Measurements from ENCODE around the gene PGS1.
"Not testable (repeated sequence)": the region's sequence is repeated elsewhere in the genome, so short reads cannot be mapped to it uniquely, and the experiment has no call there.

Gene PGS1

GRCh38 chr17:78450696-78451345 is 72.4 kb downstream of the PGS1 start:
- DNase-seq, result peak in 1 of 2 experiments; percentile 30

GRCh38 chr17:78451753-78452152 is 73.3 kb downstream of the PGS1 start:
- DNase-seq, result no peak

- no peak for DNase-seq
Measured at GRCh38 chr17:78454346-78454745, 75.9 kb downstream of the PGS1 start.

GRCh38 chr17:78458091-78458490 is 79.6 kb downstream of the PGS1 start:
- DNase-seq, result no peak

DNA sequence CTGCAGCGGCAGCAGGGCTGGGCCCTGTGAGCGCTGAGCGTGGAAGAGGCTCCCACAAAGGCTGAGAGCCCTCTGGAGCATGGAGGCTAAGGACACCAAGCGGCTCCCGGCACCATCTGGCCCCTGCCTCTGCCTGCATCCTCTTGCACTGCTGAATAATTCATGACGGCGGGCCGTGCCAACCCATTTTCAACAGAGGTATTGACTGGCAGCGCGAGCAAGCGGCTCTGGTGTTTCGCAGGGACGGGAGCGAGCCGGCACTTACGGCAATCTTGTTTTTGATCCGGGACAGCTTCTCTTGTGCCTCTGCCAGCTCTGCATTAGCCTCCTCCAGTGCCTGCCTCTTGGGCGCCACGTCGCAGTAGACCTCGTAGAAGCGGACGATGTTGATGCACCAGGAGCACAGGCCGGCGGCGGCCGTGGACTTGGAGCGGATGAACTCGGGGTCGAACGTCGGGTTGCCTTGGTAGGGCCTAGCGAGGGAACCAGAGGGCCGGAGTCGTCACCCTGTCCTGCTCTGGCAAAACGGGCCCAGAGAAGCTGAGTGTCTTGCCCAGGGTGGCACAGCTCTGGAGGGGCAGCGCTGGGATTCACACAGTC is 80.4 kb downstream of the PGS1 start:
- peak in 1 of 2 experiments; percentile 13 for DNase-seq

DNA sequence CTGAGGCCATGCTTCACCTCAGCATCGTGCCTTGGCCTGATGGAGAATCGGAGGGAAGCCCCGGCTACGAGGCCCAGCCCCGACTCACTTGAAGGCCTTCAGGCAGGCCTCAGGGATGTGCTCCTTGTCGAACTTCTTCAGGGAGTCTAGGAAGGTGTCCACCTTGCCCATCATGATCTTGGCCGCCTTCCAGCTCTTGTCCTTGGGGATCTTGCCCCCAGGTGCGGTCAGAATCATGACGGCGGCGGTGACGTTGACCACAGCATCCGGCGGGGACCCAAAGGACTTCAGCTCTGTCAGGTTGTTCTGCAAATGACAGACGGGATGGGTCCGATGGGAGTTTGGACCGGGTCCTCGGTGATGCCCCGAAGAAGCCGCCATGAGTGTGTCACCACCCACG is 81.2 kb downstream of the PGS1 start:
- no peak for DNase-seq

DNA sequence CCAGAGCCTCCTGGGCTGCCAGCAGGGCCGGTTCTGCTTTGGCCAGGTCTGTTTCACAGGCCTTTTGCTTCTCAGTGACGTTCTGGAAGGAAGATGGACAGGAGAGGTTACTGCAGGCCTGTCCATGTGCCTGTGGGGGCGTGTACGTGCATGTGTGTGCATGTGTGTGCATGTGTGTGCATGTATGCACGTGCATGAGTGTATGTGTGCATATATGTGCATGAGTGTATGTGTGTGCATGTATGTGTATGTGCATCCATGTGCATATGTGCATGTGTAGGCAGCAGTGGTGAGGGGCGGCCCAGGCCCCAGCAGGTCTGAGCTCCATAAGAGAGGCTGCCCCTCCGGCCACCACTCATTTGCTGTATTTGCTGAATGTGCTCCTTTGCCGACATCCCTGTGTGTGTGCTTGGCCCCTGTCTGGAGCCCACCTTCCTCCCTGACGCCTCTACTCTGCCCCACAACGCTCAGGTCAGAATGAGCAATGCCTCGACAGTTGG is 81.8 kb downstream of the PGS1 start:
- no peak for DNase-seq

DNA sequence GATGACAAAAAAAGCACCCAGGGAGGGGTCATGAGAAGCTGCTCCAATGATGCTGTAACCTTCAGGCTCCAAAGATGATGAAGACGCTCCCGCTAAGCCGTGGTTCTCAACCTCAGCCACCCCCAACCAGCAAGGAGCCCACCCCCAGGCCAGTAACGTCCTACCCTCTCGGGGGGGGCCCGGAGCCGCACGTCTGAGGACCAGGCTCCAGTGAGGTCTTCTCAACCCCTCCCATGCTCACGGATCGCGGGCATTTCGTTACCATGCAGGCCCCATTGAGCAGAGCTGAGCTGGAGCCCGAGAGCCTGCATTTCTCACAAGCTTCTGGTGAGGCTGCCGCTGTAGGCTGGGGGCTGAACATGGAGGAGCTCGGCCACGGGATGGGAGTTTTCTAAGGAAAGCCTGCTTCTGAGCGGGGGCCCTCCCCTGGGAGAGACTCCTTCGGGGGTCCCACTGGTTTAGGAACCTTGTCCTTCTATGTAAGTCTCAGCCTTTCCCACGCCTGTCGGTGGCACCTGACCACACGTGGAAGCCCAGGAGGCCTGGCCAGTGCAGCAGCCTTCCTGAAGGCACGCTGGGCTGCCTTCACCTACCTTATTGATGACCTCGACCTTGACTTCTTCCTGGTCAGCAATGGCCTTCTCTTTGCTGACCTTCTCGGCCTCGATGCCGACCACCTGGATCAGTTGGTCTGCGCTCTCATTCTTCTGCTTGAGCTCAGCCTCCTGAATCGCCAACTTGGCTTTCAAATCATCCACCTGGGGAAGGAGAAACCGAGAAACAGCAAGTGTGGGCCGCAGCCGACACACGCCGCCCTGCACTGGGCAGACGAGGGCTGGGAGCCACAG is 82.7 kb downstream of the PGS1 start:
- DNase-seq, result no peak

DNA sequence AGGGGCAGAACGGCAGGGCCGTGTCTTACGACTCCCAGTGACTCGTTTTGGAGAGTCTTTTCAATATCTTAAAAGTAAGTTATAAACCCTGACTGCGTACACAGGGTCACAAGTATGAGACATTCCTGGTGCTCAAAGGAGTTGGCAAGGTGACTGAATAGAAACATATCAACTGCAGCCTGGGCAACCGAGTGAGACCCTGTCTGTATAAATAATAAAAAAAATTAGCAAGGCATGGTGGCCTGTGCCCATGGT is 83.3 kb downstream of the PGS1 start:
- DNase-seq, result no peak

GRCh38 chr17:78462148-78462547 is 83.7 kb downstream of the PGS1 start:
- no peak for DNase-seq

GRCh38 chr17:78466109-78466785 is 87.8 kb downstream of the PGS1 start:
- DNase-seq, result not testable (repeated sequence)

DNA sequence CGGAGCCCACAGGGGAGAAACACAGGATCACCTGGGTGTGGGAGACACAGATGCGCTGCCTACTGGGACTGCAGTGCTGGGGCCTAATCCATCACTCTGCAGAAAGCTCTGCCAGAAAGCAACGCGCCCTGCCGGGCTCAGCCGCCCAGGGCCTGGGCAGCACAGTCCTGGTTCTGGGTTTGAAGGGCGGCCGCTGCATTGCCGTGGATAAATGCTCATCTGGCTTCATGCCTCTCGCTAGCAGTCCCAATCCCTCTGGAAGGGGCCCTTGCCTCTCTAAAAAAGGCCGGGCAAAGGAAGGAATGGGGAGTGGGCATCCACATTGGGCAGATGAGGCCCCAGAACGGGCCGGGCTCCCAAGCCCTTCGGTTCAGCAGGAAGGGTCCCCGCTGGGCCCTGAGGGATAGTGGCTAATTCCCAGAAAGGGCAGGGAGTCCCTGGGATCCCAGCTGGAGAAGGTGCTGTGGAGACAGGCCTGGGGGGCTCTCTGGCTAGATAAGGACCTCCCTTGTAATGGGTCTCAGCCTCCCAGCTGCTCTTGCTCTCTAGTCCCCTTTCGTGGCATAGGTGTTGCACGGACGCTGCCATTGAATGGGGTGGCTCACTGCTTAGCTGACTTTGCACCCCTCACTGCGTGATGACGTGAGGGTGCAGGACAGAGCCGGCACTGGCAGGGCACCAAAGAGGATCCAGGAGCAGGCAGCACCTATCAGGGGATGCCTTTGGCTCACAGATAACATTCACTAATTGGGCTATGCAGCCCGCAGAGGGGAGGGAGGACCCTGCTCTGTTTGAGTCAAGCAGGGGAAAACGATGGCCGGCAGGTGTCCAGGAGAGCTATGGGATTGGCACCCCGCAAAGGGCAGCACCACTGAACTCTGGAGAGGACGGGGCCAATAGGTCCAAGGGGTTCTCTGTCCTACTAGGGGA is 88.6 kb downstream of the PGS1 start:
- no peak for DNase-seq

DNA sequence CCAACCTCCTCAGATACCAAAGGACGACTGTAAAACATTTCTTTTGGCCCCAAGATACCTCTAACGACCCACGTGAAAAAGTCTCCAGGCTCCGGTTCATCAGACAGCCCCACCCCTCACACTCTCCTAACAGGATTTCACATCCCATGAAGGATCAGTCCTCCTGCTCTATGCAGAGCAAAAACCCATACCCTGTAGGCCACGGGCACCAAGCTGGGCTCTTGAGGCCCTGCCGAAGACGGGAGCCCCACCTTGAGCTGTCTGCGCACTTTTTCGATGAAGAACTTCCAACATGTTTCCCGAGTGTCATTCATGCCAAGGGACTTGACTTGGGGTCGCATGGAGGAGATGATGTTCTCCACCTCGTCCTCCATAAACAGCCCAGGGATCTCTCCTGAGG is 89.9 kb downstream of the PGS1 start:
- DNase-seq, result no peak

GRCh38 chr17:78469443-78469842 is 91.0 kb downstream of the PGS1 start:
- no peak for DNase-seq

DNA sequence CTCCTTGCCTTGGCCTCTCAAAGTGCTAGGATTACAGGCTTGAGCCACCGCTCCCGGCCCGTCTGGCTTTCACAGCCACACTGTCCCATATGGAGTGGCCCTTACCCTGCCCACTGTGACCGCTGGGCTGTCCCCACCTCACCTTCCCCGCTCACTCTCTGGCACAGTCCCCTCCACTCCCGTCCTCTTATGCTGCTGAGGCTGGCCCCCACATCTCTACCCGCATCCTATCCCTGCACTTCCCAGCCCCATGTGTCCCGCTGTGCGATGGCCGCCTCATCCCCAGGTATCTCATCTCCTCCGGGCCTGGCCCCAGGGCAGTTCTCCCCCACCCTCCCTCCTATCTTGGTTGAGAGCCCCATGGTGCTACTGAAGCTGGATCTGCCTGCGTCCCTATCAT is 93.2 kb downstream of the PGS1 start:
- DNase-seq, result no peak

DNA sequence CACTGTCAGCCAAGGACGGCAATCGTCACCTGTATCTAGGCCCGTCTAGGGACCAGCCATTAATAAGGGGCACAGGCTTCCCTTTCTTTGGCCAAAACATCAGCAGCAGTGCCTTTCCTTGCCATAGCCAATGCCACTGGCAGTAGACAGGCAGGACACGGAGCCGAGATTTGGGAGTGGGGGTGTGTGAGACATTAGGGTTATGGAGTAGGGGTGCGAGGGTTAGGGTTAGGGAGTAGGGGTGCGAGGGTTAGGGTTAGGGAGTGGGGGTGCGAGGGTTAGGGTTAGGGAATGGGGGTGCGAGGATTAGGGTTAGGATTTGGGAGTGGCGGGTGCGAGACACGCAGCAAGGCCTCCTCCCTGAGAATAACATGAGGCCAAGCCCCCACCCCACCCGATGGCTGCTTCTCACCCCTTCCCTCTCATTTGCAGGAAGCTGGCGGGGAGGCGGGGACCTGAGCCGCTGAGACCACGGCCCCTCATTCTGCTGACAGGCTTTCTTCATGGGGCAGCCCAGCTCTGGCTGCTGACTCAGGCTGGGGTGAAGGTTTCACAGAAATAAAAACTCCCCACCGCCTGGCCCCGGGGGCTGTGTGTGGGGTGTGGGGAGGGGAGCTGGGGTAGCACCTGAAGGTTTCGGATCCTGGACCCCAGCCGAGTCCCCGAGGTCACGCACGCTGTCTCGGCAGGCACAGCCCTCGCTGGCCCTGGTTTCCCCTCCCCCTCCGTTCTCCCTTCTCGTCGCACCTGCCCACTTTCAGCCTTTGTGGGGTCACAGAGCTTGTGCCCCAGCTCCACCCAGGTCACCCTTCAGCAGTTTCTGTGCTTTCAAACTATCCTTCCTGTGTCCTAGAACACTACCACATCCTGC is 93.8 kb downstream of the PGS1 start:
- no peak for DNase-seq

GRCh38 chr17:78473951-78474613 is 95.6 kb downstream of the PGS1 start:
- no peak for DNase-seq
